NCI-H2029 treated with DMSO at 0.1 percent for 48 hours (cell line): Measurements from ENCODE around the gene OLA1.
A peak's percentile ranks its signal among the peaks of the same experiment; 100 is the strongest.

ENCODE experiments used
- DNase-seq: peaks from one replicate; lab custom pipeline; 2025; lab: John Stamatoyannopoulos, UW

OLA1 gene

GRCh38 chr2:174063492-174064092 lies 184.7 kb downstream of the OLA1 start:
- no peak for DNase-seq

GRCh38 chr2:174062934-174063333 lies 185.4 kb downstream of the OLA1 start:
- no peak for DNase-seq

GRCh38 chr2:174059884-174060244 lies 188.5 kb downstream of the OLA1 start:
- no peak for DNase-seq

GRCh38 chr2:174059178-174059883 lies 189.0 kb downstream of the OLA1 start:
- DNase-seq = no peak

- DNase-seq = no peak
These were observed 189.9 kb downstream of the OLA1 start for GRCh38 chr2:174058456-174058855.

GRCh38 chr2:174058026-174058425 lies 190.3 kb downstream of the OLA1 start:
- DNase-seq = no peak

- no peak for DNase-seq
These were observed 193.4 kb downstream of the OLA1 start for GRCh38 chr2:174054926-174055325.

- no peak for DNase-seq
These were observed 194.8 kb downstream of the OLA1 start for GRCh38 chr2:174053355-174054151.

GRCh38 chr2:174052584-174052976 lies 195.8 kb downstream of the OLA1 start:
- DNase-seq = no peak

- DNase-seq = no peak
These were observed 196.4 kb downstream of the OLA1 start for GRCh38 chr2:174051741-174052583.

- DNase-seq = no peak
These were observed 197.3 kb downstream of the OLA1 start for GRCh38 chr2:174051068-174051467.

GRCh38 chr2:174049895-174050294 lies 198.4 kb downstream of the OLA1 start:
- DNase-seq = no peak

- DNase-seq = no peak
These were observed 200.1 kb downstream of the OLA1 start for GRCh38 chr2:174048243-174048642.

GRCh38 chr2:174047746-174048145 lies 200.6 kb downstream of the OLA1 start:
- DNase-seq = no peak

- no peak for DNase-seq
These were observed 202.2 kb downstream of the OLA1 start for GRCh38 chr2:174046172-174046571.

- no peak for DNase-seq
These were observed 203.8 kb downstream of the OLA1 start for GRCh38 chr2:174044556-174044955.

- no peak for DNase-seq
These were observed 208.0 kb downstream of the OLA1 start for GRCh38 chr2:174040417-174040701.

- DNase-seq = peak; percentile 42
These were observed 208.5 kb downstream of the OLA1 start for GRCh38 chr2:174039551-174040416.

GRCh38 chr2:174038462-174038861 lies 209.9 kb downstream of the OLA1 start:
- DNase-seq = no peak

GRCh38 chr2:174036825-174037224 lies 211.5 kb downstream of the OLA1 start:
- no peak for DNase-seq

GRCh38 chr2:174035981-174036742 lies 212.2 kb downstream of the OLA1 start:
- DNase-seq = no peak
